CD8-positive, alpha-beta memory T cell (primary cell): ENCODE measurements around the gene LSAMP. TPM values are rescaled to one million over a fixed set of nuclear protein-coding genes. Genes with fewer than 3 reads are reported as not detected.

Experiments used
- CTCF ChIA-PET: fragments of 350-600 bp; sonication (Branson Sonifier 250); formaldehyde crosslinking; loops from one replicate; lab custom pipeline; 2021; ENCODE audit warnings: antibody characterized with exemption; lab: Charles Lee
- POLR2A ChIA-PET: fragments of 350-600 bp; sonication (Branson Sonifier 250); formaldehyde crosslinking; loops from one replicate; lab custom pipeline; 2021; ENCODE audit warnings: antibody characterized with exemption; lab: Charles Lee
- DNase-seq, 5 donors: peaks; one replicate each; pipeline versions ENCODE4 v3.0.0 to v3.0.0-alpha.2; 2020 to 2022; ENCODE audit warnings: mixed read lengths in 1 of 5
- H3K27ac ChIP-seq: one replicate; pipeline ENCODE4 v1.7.0; 2013; ENCODE audit warnings: low read depth, mild to moderate bottlenecking, low read length, moderate library complexity
- H3K27me3 ChIP-seq: 2 replicates; pipeline ENCODE4 v1.7.0; 2013; ENCODE audit warnings: low read length, mild to moderate bottlenecking; ENCODE audit not compliant: insufficient read depth, poor library complexity, severe bottlenecking
- H3K36me3 ChIP-seq: 2 replicates; pipeline ENCODE4 v1.7.0; 2013; ENCODE audit warnings: mild to moderate bottlenecking, low read length, moderate library complexity; ENCODE audit not compliant: insufficient read depth
- H3K4me1 ChIP-seq: 2 replicates; pipeline ENCODE4 v1.7.0; 2013; ENCODE audit warnings: mild to moderate bottlenecking, low read length, moderate library complexity; ENCODE audit not compliant: insufficient read depth
- H3K4me3 ChIP-seq: 2 replicates; pipeline ENCODE4 v1.7.0; 2013; ENCODE audit warnings: mild to moderate bottlenecking, low read length
- H3K9me3 ChIP-seq: 2 replicates; pipeline ENCODE4 v1.7.0; 2013; ENCODE audit warnings: mild to moderate bottlenecking, low read length
- H3K27ac Mint-ChIP-seq, 8 donors: one replicate each; pipeline ENCODE4 v1.8.0; 2020 to 2021; ENCODE audit warnings: mixed read lengths in 8 of 8, mild to moderate bottlenecking in 6 of 8, inconsistent platforms in 3 of 8, moderate library complexity in 3 of 8
- H3K27me3 Mint-ChIP-seq, 2 donors: one replicate each; pipeline ENCODE4 v1.8.0; 2020 to 2021; ENCODE audit warnings: mixed read lengths in 2 of 2, mild to moderate bottlenecking in 1 of 2, moderate library complexity in 1 of 2
- H3K36me3 Mint-ChIP-seq, 3 donors: one replicate each; pipeline ENCODE4 v1.8.0; 2020 to 2021; ENCODE audit warnings: mixed read lengths in 3 of 3, inconsistent platforms in 1 of 3, mild to moderate bottlenecking in 1 of 3
- H3K4me1 Mint-ChIP-seq, 3 donors: one replicate each; pipeline ENCODE4 v1.8.0; 2020 to 2021; ENCODE audit warnings: mixed read lengths in 3 of 3, inconsistent platforms in 1 of 3, mild to moderate bottlenecking in 1 of 3
- H3K4me3 Mint-ChIP-seq, 7 donors: one replicate each; pipeline ENCODE4 v1.8.0; 2020 to 2021; ENCODE audit warnings: mixed read lengths in 7 of 7, mild to moderate bottlenecking in 6 of 7, moderate library complexity in 4 of 7, inconsistent platforms in 2 of 7
- H3K9me3 Mint-ChIP-seq, 5 donors: one replicate each; pipeline ENCODE4 v1.8.0; 2020 to 2022; ENCODE audit warnings: mixed read lengths in 5 of 5, mild to moderate bottlenecking in 3 of 5, moderate library complexity in 2 of 5, inconsistent platforms in 1 of 5
- polyA plus RNA-seq: library from polyadenylated mRNA; unstranded; fragments of 300-500 nt; fragmentation: Illumina TruSeq; gene quantifications from one replicate; pipeline ENCODE4 v1.2.3, GENCODE V29; 2021
- total RNA-seq, 2 experiments: library from RNA; stranded (reverse); gene quantifications; one replicate each; pipeline ENCODE4 v1.2.3, GENCODE V29; 2021

LSAMP gene
- total and polyA plus RNA-seq, 3 experiments from 2014 or later = not detected

DNA sequence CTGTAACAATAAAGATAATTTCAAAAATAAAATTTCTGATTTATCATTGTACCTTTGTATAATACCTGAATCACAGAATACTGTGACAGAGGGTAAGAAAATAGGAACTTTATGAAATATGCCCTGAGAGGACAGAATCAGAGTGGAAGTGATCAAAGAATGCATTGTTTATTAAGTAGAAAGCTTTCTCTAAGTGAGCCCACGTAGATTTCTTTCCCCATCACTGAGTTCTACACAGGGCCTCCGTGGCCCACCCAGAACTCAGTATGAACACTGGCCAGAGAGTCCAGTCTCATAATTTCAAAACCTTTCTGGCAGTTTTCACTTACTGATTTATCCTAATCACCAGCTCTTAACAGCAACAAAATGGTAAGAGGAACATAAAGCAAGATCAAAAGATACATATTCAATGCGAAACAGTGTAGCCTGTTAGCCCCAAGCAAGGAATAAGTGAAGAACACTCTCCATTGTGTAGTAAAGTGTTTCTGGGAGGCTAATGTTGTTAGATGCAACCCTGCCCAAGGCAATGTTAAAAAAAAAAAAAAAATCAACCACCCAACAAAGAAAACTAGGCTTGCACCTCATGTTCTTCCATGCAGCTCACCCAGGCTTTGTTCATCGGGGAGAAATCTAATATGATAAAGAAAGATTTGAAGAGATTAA lies 341.3 kb downstream of the LSAMP start:
- Histone ChIP-seq H3K36me3 (no peaks in the 10 kb centered on the region), H3K9me3 (no peaks in the 10 kb centered on the region), H3K4me3 (no peak overlapping the region), H3K4me1 (no peaks in the 10 kb centered on the region), H3K27me3 (no peaks in the 10 kb centered on the region), H3K27ac (no peak overlapping the region)
- DNase-seq = no peak
- no peaks in the 10 kb centered on the region for H3K36me3 Mint-ChIP-seq
- no peaks in the 10 kb centered on the region for H3K27me3 Mint-ChIP-seq
- POLR2A ChIA-PET = no interaction called here
- H3K4me3 Mint-ChIP-seq = no peak overlapping the region
- H3K4me1 Mint-ChIP-seq = no peaks in the 10 kb centered on the region
- H3K27ac Mint-ChIP-seq = no peak overlapping the region
- CTCF ChIA-PET = no interaction called here
- H3K9me3 Mint-ChIP-seq = peaks cover 0 to 3% (median 0%) of the 10 kb centered on the region in 5 donors

DNA sequence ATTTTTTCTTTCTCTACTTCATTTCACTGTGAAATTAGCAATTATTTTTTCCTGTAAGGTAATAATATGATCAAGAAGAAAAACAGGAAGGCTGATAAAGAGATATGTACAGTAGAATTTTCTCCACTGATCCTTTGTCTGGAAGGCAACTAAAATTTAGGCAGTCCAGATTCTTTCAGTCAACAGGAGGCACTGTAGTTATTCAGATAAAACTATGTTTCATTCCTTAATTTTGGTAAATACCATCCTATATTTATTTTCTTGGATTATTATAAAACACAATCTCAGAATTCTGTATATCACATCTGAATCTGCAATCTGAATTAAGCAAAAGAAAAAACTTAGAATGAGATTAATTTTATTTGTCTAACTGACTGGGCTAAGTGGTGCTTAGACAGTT lies 343.2 kb downstream of the LSAMP start:
- no peaks in the 10 kb centered on the region for H3K36me3 ChIP-seq
- H3K4me1 ChIP-seq = no peaks in the 10 kb centered on the region
- no peak for DNase-seq
- Mint-ChIP-seq H3K9me3 (peaks cover 0 to 6% (median 0%) of the 10 kb centered on the region in 5 donors), H3K27ac (no peak overlapping the region), H3K4me1 (no peaks in the 10 kb centered on the region), H3K27me3 (peaks cover 0 to 2% of the 10 kb centered on the region in 2 donors), H3K4me3 (no peak overlapping the region), H3K36me3 (no peaks in the 10 kb centered on the region)
- CTCF ChIA-PET = no interaction called here
- H3K9me3 ChIP-seq = no peaks in the 10 kb centered on the region
- POLR2A ChIA-PET = no interaction called here
- H3K27me3 ChIP-seq = no peaks in the 10 kb centered on the region
- no peak overlapping the region for H3K27ac ChIP-seq
- no peak overlapping the region for H3K4me3 ChIP-seq

DNA sequence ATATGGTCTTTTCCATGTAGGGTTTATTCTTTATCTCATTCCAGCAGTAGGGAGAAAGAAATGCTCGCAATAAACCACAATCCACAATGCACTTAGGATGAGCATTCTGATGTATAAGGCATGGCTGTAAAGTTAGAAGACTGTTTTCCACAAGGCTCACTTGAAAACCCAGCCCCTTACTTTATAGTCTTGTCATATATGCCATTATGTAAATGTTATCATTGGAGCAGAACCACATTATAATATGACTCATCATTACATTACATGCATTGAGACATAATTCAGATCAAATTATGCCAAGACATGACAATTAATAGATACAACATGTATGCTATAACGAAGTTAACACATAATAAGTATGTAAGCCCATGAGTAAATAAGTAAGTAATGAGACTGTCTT lies 348.1 kb downstream of the LSAMP start:
- H3K4me1 ChIP-seq = no peaks in the 10 kb centered on the region
- H3K36me3 Mint-ChIP-seq = no peaks in the 10 kb centered on the region
- H3K27ac ChIP-seq = no peak overlapping the region
- H3K27me3 ChIP-seq = no peaks in the 10 kb centered on the region
- no peak overlapping the region for H3K4me3 Mint-ChIP-seq
- H3K27me3 Mint-ChIP-seq = peaks cover 0 to 2% of the 10 kb centered on the region in 2 donors
- H3K9me3 ChIP-seq = no peaks in the 10 kb centered on the region
- POLR2A ChIA-PET = no interaction called here
- H3K4me3 ChIP-seq = no peak overlapping the region
- H3K36me3 ChIP-seq = no peaks in the 10 kb centered on the region
- CTCF ChIA-PET = no interaction called here
- H3K4me1 Mint-ChIP-seq = no peaks in the 10 kb centered on the region
- no peak for DNase-seq
- no peak overlapping the region for H3K27ac Mint-ChIP-seq
- H3K9me3 Mint-ChIP-seq = peaks cover 0 to 6% (median 0%) of the 10 kb centered on the region in 5 donors

DNA sequence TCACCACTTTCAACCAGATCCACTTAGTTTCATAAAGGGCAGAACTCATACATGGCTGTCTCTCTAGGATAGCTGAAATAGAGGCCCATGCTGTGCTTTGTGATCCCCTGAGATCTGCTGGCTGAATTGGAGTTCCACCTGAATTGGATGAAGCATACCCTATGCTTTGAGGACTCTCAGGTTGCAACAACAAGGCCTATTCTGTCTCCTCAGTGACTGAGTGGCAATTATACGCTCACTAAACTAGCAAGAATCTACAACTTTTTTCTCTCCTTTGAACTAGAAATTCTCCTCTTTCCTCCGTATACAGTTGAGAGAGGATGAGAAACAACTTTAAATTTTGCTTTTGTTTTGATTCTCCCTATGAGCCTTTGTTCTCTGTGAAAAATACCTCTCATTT lies 348.7 kb downstream of the LSAMP start:
- Histone ChIP-seq H3K27ac (no peak overlapping the region), H3K4me3 (no peak overlapping the region), H3K36me3 (no peaks in the 10 kb centered on the region), H3K4me1 (no peaks in the 10 kb centered on the region), H3K27me3 (no peaks in the 10 kb centered on the region), H3K9me3 (no peaks in the 10 kb centered on the region)
- Mint-ChIP-seq H3K27ac (no peak overlapping the region), H3K9me3 (peaks cover 0 to 6% (median 0%) of the 10 kb centered on the region in 5 donors), H3K36me3 (no peaks in the 10 kb centered on the region), H3K4me1 (no peaks in the 10 kb centered on the region), H3K4me3 (no peak overlapping the region), H3K27me3 (peaks cover 0 to 2% of the 10 kb centered on the region in 2 donors)
- DNase-seq = no peak
- POLR2A ChIA-PET = no interaction called here
- CTCF ChIA-PET = no interaction called here

DNA sequence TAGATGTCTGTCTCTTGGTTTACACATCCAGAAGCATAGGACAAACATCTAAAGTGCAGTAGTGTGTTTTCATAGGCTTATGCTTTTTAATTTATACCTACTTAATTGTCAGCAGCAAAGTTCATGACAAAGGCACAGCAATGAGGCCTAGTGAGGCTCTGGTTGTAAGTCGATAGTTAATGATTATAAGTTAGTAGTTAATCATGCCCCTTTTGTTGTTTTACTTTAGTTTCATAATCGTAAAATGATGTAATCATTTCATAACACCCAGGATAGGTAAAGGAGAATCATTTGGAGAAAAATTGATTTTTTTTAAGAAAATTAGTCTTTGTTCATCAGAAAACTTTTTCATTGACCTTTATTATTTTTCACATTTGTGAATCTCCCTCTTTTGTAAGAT lies 351.9 kb downstream of the LSAMP start:
- no peak for DNase-seq
- Histone ChIP-seq H3K36me3 (no peaks in the 10 kb centered on the region), H3K4me1 (no peaks in the 10 kb centered on the region), H3K27me3 (no peaks in the 10 kb centered on the region), H3K9me3 (no peaks in the 10 kb centered on the region), H3K27ac (no peak overlapping the region), H3K4me3 (no peak overlapping the region)
- Mint-ChIP-seq H3K27me3 (no peaks in the 10 kb centered on the region), H3K27ac (no peak overlapping the region), H3K9me3 (peaks cover 0 to 8% (median 3%) of the 10 kb centered on the region in 5 donors), H3K36me3 (no peaks in the 10 kb centered on the region), H3K4me1 (no peaks in the 10 kb centered on the region), H3K4me3 (no peak overlapping the region)
- ChIA-PET CTCF (no interaction called here), POLR2A (no interaction called here)

DNA sequence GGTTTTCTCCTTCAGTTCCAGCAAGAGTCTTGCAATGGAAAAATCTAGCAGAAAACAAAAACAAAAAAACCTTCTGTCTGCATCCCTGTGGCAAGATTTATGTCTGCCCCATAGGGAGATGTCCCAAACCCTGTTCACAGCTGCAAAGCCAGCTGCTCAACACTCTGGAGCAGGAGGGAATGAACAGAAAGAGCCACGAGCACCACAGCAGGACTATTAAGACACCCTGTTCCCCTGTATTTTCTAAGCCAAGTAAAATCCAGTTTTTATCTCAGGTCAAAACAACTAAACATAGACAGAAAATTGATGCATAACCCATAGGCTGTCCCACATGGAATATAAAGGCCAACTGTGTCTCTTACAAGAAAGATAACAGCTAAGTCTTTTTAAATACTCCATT lies 357.9 kb downstream of the LSAMP start:
- no peak overlapping the region for H3K27ac ChIP-seq
- H3K36me3 ChIP-seq = no peaks in the 10 kb centered on the region
- no peaks in the 10 kb centered on the region for H3K27me3 Mint-ChIP-seq
- no peaks in the 10 kb centered on the region for H3K4me1 ChIP-seq
- peaks cover 0 to 15% (median 0%) of the 10 kb centered on the region in 5 donors for H3K9me3 Mint-ChIP-seq
- no peaks in the 10 kb centered on the region for H3K9me3 ChIP-seq
- H3K27me3 ChIP-seq = no peaks in the 10 kb centered on the region
- no peak overlapping the region for H3K4me3 ChIP-seq
- ChIA-PET CTCF (no interaction called here), POLR2A (no interaction called here)
- no peak overlapping the region for H3K4me3 Mint-ChIP-seq
- no peaks in the 10 kb centered on the region for H3K4me1 Mint-ChIP-seq
- no peaks in the 10 kb centered on the region for H3K36me3 Mint-ChIP-seq
- no peak overlapping the region for H3K27ac Mint-ChIP-seq
- no peak for DNase-seq

DNA sequence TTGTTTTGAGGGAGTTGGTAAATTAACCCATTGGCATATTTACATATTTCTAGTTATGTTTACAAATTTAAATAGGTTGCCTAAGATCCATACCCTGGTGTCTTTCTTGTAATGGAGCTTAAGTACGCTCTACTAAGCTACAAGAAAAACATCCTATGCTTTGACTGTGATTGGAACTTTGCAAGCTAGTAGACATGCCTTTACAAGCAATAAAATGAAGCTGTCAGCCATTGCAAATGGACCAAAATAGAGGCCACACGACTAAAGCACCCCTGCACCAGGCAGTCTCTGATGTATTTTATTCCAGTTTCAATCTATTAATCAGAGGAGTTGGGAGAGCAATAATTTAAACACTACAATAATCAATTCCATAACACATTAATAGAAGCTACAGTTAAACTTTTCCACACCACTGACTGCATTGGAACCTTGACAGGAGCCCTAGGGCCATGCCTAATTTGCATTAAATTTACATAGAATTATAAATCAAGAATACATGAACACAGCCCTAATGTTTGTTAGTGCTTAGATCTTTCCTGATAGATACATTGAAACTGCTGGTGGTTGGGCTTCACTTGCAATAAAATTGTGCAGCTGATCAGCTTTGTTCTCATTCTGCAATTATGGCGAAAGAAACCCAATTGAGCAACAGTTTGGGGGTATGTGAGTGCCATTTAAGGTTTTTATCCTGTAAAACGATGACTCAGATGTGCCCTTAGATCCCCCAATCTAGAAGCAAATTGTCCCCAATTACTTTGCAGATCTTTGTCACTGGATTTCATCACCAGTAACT lies 360.1 kb downstream of the LSAMP start:
- Histone ChIP-seq H3K4me3 (no peak overlapping the region), H3K36me3 (no peaks in the 10 kb centered on the region), H3K4me1 (no peaks in the 10 kb centered on the region), H3K27me3 (no peaks in the 10 kb centered on the region), H3K27ac (no peak overlapping the region), H3K9me3 (no peaks in the 10 kb centered on the region)
- no peak overlapping the region for H3K4me3 Mint-ChIP-seq
- no peaks in the 10 kb centered on the region for H3K4me1 Mint-ChIP-seq
- no peak overlapping the region for H3K27ac Mint-ChIP-seq
- H3K9me3 Mint-ChIP-seq = peaks cover 0 to 11% (median 0%) of the 10 kb centered on the region in 5 donors
- ChIA-PET POLR2A (no interaction called here), CTCF (no interaction called here)
- no peak for DNase-seq
- H3K36me3 Mint-ChIP-seq = no peaks in the 10 kb centered on the region
- no peaks in the 10 kb centered on the region for H3K27me3 Mint-ChIP-seq

DNA sequence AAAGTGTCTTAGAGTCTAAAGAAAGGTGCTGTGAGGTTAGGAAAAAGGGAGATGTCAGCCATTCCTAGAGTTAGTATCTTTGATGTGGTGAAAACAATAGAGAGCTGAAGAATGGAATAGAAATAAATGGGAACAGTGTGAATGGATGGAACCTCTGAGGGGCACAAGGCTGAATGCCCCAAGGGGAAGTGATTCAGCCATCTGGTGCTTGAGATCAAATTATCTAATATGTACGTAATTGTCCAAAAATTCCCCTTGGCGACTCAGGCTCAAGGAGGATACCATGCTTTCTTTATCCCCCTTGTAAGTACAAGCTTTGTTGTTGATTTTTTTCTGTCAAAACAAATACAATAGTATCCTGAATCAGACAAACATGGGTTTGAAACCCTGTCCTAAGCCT lies 361.6 kb downstream of the LSAMP start:
- DNase-seq = no peak
- no peaks in the 10 kb centered on the region for H3K36me3 Mint-ChIP-seq
- H3K27ac ChIP-seq = no peak overlapping the region
- H3K36me3 ChIP-seq = no peaks in the 10 kb centered on the region
- no peaks in the 10 kb centered on the region for H3K27me3 Mint-ChIP-seq
- H3K9me3 ChIP-seq = no peaks in the 10 kb centered on the region
- peaks cover 0 to 10% (median 2%) of the 10 kb centered on the region in 5 donors for H3K9me3 Mint-ChIP-seq
- H3K4me1 ChIP-seq = no peaks in the 10 kb centered on the region
- no peak overlapping the region for H3K4me3 Mint-ChIP-seq
- ChIA-PET POLR2A (no interaction called here), CTCF (interaction anchor here (0.6 kb wide), 1 partner anchor 10 kb away, joined by 3 read pairs; no protein-coding TSS in a partner anchor)
- H3K4me3 ChIP-seq = no peak overlapping the region
- H3K4me1 Mint-ChIP-seq = no peaks in the 10 kb centered on the region
- no peak overlapping the region for H3K27ac Mint-ChIP-seq
- H3K27me3 ChIP-seq = no peaks in the 10 kb centered on the region
